Neural cell (in vitro differentiated cells): ENCODE data around the gene KCTD13. TPM values are rescaled to one million over a fixed set of nuclear protein-coding genes. Genes with fewer than 3 reads are reported as not detected.

Experiments used
- H2AFZ ChIP-seq: fragments of 200-600, 300-800 bp; sonication (generic), shearing (Covaris generic); 2 replicates; pipeline ENCODE4 v1.6.0; 2014; ENCODE audit warnings: low read depth, mild to moderate bottlenecking, antibody characterized with exemption, low read length, moderate library complexity
- H3F3A ChIP-seq: fragments of 200-600 bp; shearing (Covaris generic); 2 replicates; pipeline ENCODE4 v1.6.1; 2016; ENCODE audit warnings: mild to moderate bottlenecking, moderate library complexity, mixed read lengths, antibody characterized with exemption, low read length; ENCODE audit not compliant: insufficient read depth, poor library complexity, severe bottlenecking
- H3K27ac ChIP-seq: fragments of 200-600, 300-800 bp; sonication (generic), shearing (Covaris generic); 2 replicates; pipeline ENCODE4 v1.5.1; 2014; ENCODE audit warnings: mild to moderate bottlenecking, low read length, moderate library complexity
- H3K27me3 ChIP-seq: fragments of 300-800, 200-600 bp; sonication (generic), shearing (Covaris generic); 2 replicates; pipeline ENCODE4 v1.6.0; 2014; ENCODE audit warnings: mild to moderate bottlenecking, low read depth, low read length, moderate library complexity; ENCODE audit not compliant: insufficient read depth
- H3K36me3 ChIP-seq: fragments of 300-800, 200-600 bp; sonication (generic), shearing (Covaris generic); 2 replicates; pipeline ENCODE4 v1.5.1; 2014; ENCODE audit warnings: mild to moderate bottlenecking, antibody characterized with exemption, low read length, moderate library complexity; ENCODE audit not compliant: insufficient read depth
- H3K4me2 ChIP-seq: fragments of 300-800, 200-600 bp; sonication (generic), shearing (Covaris generic); 2 replicates; pipeline ENCODE4 v1.6.0; 2014; ENCODE audit warnings: mild to moderate bottlenecking, low read length
- H3K4me3 ChIP-seq: fragments of 300-800, 200-600 bp; sonication (generic), shearing (Covaris generic); 2 replicates; pipeline ENCODE4 v1.5.1; 2014; ENCODE audit warnings: mild to moderate bottlenecking, low read length, moderate library complexity
- H3K79me2 ChIP-seq: fragments of 200-600 bp; shearing (Covaris generic); replicated peaks from 2 replicates; pipeline ENCODE4 v1.6.0; 2014; ENCODE audit warnings: mild to moderate bottlenecking, low read length, moderate library complexity; ENCODE audit not compliant: insufficient read depth
- H3K9ac ChIP-seq: fragments of 300-800, 200-600 bp; sonication (generic), shearing (Covaris generic); 2 replicates; pipeline ENCODE4 v1.6.1; 2016; ENCODE audit warnings: mild to moderate bottlenecking, low read length, mixed read lengths
- H3K9me2 ChIP-seq: fragments of 200-600 bp; shearing (Covaris generic); 2 replicates; pipeline ENCODE4 v1.6.1; 2016; ENCODE audit warnings: mild to moderate bottlenecking, low read length, mixed read lengths; ENCODE audit not compliant: insufficient read depth
- H3K9me3 ChIP-seq: fragments of 200-600, 300-800 bp; sonication (generic), shearing (Covaris generic); 2 replicates; pipeline ENCODE4 v1.6.1; 2016; ENCODE audit warnings: mild to moderate bottlenecking, mixed run types, low read length, moderate library complexity, mixed read lengths
- H4K20me1 ChIP-seq: fragments of 200-600 bp; shearing (Covaris generic); 2 replicates; pipeline ENCODE4 v1.6.1; 2016; ENCODE audit warnings: mild to moderate bottlenecking, mixed run types; ENCODE audit not compliant: insufficient read depth
- EP300 ChIP-seq: fragments of 450-650 bp; conservative IDR thresholded peaks from 2 replicates; pipeline ENCODE4 v1.6.1; 2014; ENCODE audit warnings: antibody characterized with exemption, mild to moderate bottlenecking, moderate library complexity; ENCODE audit not compliant: poor library complexity, severe bottlenecking
- EZH2 ChIP-seq: fragments of 200-600, 300-800 bp; shearing (Covaris generic), sonication (generic); IDR thresholded peaks from 2 replicates; pipeline ENCODE4 v1.6.1; 2014; ENCODE audit warnings: antibody characterized with exemption, low read length, borderline replicate concordance, mild to moderate bottlenecking; ENCODE audit not compliant: insufficient read depth, poor library complexity, severe bottlenecking
- MXI1 ChIP-seq: fragments of 450-650 bp; conservative IDR thresholded peaks from 2 replicates; pipeline ENCODE4 v1.6.1; 2014; ENCODE audit warnings: antibody characterized with exemption, mild to moderate bottlenecking; ENCODE audit not compliant: poor library complexity, severe bottlenecking
- POLR2AphosphoS5 ChIP-seq: IDR thresholded peaks from 2 replicates; pipeline ENCODE4 v1.6.1; 2012
- RAD21 ChIP-seq: fragments of 450-650 bp; conservative IDR thresholded peaks from 2 replicates; pipeline ENCODE4 v1.6.1; 2014; ENCODE audit warnings: antibody characterized with exemption, mild to moderate bottlenecking, moderate library complexity
- SMC3 ChIP-seq: fragments of 450-650 bp; conservative IDR thresholded peaks from 2 replicates; pipeline ENCODE4 v1.6.1; 2014; ENCODE audit warnings: antibody characterized with exemption, mild to moderate bottlenecking, moderate library complexity; ENCODE audit not compliant: poor library complexity
- TAF1 ChIP-seq: IDR thresholded peaks from 2 replicates; pipeline ENCODE4 v1.6.1; 2012; ENCODE audit warnings: low read depth
- polyA plus RNA-seq: library from polyadenylated mRNA; depleted of rRNA; stranded (reverse); fragments of >200 nt; gene quantifications from 2 replicates; pipeline ENCODE4 v1.2.3, GENCODE V29; 2014
- TF ChIP-seq, protein P1 (sequence below): fragments of 450-650 bp; IDR thresholded peaks from 2 replicates; pipeline ENCODE4 v1.5.1; 2014; ENCODE audit warnings: antibody characterized with exemption, mild to moderate bottlenecking, moderate library complexity; ENCODE audit not compliant: poor library complexity, severe bottlenecking
- TF ChIP-seq, protein P2 (sequence below): IDR thresholded peaks from 2 replicates; pipeline ENCODE4 v1.6.1; 2012; ENCODE audit warnings: borderline replicate concordance

The KCTD13 gene
- polyA plus RNA-seq, 1 donor from 2014 or later: 55.0 TPM

GRCh38 chr16:29899516-29900101 is 26.4 kb downstream of the KCTD13 start, which contains the start of gene SEZ6L2:
TSS of gene SEZ6L2 (minus strand) at chr16:29899550. CDS start at chr16:29899019, 531 bp downstream.
- Histone ChIP-seq H3K36me3 (no peaks in the 10 kb centered on the region), H3K4me3 (peak within 1 kb of the TSS; percentile 75), H3F3A (no peaks in the 10 kb centered on the region), H3K9ac (peak within 1 kb of the TSS; percentile 98), H3K27ac (peak within 1 kb of the TSS; percentile 98), H3K79me2 (peaks cover 22% of the 10 kb centered on the region), H2AFZ (peak within 1 kb of the TSS; percentile 87), H3K4me2 (peak within 1 kb of the TSS; percentile 94), H3K9me2 (no peaks in the 10 kb centered on the region), H3K27me3 (no peaks in the 10 kb centered on the region), H4K20me1 (no peaks in the 10 kb centered on the region), H3K9me3 (no peaks in the 10 kb centered on the region)
- TF ChIP-seq MXI1: peak; percentile 53
- peak; percentile 46 for TF ChIP-seq EP300
- TF ChIP-seq, protein P1, sequence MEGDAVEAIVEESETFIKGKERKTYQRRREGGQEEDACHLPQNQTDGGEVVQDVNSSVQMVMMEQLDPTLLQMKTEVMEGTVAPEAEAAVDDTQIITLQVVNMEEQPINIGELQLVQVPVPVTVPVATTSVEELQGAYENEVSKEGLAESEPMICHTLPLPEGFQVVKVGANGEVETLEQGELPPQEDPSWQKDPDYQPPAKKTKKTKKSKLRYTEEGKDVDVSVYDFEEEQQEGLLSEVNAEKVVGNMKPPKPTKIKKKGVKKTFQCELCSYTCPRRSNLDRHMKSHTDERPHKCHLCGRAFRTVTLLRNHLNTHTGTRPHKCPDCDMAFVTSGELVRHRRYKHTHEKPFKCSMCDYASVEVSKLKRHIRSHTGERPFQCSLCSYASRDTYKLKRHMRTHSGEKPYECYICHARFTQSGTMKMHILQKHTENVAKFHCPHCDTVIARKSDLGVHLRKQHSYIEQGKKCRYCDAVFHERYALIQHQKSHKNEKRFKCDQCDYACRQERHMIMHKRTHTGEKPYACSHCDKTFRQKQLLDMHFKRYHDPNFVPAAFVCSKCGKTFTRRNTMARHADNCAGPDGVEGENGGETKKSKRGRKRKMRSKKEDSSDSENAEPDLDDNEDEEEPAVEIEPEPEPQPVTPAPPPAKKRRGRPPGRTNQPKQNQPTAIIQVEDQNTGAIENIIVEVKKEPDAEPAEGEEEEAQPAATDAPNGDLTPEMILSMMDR: peak; percentile 60
- TF ChIP-seq EZH2: no peak
- TF ChIP-seq, protein P2, sequence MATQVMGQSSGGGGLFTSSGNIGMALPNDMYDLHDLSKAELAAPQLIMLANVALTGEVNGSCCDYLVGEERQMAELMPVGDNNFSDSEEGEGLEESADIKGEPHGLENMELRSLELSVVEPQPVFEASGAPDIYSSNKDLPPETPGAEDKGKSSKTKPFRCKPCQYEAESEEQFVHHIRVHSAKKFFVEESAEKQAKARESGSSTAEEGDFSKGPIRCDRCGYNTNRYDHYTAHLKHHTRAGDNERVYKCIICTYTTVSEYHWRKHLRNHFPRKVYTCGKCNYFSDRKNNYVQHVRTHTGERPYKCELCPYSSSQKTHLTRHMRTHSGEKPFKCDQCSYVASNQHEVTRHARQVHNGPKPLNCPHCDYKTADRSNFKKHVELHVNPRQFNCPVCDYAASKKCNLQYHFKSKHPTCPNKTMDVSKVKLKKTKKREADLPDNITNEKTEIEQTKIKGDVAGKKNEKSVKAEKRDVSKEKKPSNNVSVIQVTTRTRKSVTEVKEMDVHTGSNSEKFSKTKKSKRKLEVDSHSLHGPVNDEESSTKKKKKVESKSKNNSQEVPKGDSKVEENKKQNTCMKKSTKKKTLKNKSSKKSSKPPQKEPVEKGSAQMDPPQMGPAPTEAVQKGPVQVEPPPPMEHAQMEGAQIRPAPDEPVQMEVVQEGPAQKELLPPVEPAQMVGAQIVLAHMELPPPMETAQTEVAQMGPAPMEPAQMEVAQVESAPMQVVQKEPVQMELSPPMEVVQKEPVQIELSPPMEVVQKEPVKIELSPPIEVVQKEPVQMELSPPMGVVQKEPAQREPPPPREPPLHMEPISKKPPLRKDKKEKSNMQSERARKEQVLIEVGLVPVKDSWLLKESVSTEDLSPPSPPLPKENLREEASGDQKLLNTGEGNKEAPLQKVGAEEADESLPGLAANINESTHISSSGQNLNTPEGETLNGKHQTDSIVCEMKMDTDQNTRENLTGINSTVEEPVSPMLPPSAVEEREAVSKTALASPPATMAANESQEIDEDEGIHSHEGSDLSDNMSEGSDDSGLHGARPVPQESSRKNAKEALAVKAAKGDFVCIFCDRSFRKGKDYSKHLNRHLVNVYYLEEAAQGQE: peak; percentile 88
- peak; percentile 71 for TF ChIP-seq TAF1
- peak; percentile 42 for TF ChIP-seq SMC3
- TF ChIP-seq POLR2AphosphoS5: peak; percentile 82
- TF ChIP-seq RAD21: peak; percentile 30

DNA sequence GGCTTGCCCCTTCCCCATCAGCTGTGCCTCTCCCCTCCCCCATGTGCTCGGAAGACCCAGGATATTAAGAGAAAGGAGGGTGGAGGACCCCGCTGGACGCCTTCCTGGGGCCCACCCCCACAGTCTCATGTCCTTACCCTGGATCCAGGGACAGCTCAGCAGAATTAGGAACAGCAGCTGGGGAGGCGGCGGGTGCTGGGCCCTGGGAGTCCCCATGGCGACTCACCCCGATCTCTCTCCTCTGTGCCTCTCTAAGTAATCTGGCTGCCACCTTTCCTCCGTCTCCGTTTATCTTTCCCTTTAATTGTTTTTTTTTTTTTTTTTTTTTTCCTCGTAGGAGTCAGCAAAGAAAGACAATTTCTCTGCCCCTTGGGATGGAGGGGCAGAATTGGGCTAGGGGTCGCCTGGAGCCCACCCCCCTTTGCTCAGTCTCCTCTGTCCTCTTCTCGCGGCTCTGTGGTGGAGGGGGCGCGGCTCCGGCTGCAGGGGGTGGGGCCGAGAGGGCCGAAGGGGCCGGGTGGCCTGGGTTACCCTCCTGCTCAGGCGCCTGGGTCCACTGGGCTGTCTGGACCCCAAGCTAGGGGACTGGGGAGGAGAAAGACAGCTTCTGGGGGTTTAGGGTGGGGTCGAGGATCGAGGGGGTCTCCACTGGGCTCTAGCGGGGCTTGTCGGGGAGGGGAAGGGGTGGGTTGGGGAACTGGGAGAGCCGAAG is 27.1 kb downstream of the KCTD13 start:
- Histone ChIP-seq H3K79me2 (peaks cover 22% of the 10 kb centered on the region), H3K9ac (peak overlapping the region; percentile 98), H3K36me3 (no peaks in the 10 kb centered on the region), H3K27ac (peak overlapping the region; percentile 98), H3K9me3 (no peaks in the 10 kb centered on the region), H2AFZ (peak overlapping the region; percentile 40), H3K4me3 (peak overlapping the region; percentile 75), H3K4me2 (peak overlapping the region; percentile 94), H4K20me1 (no peaks in the 10 kb centered on the region), H3K9me2 (no peaks in the 10 kb centered on the region), H3F3A (no peaks in the 10 kb centered on the region), H3K27me3 (no peaks in the 10 kb centered on the region)
- TF ChIP-seq, protein P2: peak; percentile 3
- no peak for TF ChIP-seq TAF1
